ENCODE measurements around the gene ASL. TPM values are rescaled to one million over a fixed set of nuclear protein-coding genes. Genes with fewer than 3 reads are reported as not detected.

The ASL gene
- total RNA-seq, 1 donor from 2014 or later, result 54.0 TPM

GRCh38 chr7:66083677-66084076 is 8.1 kb downstream of the ASL start:
- Histone ChIP-seq H3K4me3 (no peak overlapping the region), H3K27ac (no peak overlapping the region), H3K27me3 (no peaks in the 10 kb centered on the region), H3K36me3 (peaks cover 28% of the 10 kb centered on the region), H3K9me3 (no peaks in the 10 kb centered on the region), H3K4me1 (no peaks in the 10 kb centered on the region)
- no peak for DNase-seq
- no peak for ATAC-seq
- intact Hi-C loops (cut with DNase I), result no loop called here
- TF ChIP-seq CTCF (IDR thresholded peaks at IDR 0.05), result no peak

- Histone ChIP-seq H3K4me1 (no peaks in the 10 kb centered on the region), H3K4me3 (no peak overlapping the region), H3K36me3 (peaks cover 20% of the 10 kb centered on the region), H3K27ac (no peak overlapping the region), H3K9me3 (no peaks in the 10 kb centered on the region), H3K27me3 (no peaks in the 10 kb centered on the region)
- ATAC-seq (no peak), DNase-seq (no peak)
- TF ChIP-seq CTCF (IDR thresholded peaks at IDR 0.05), result no peak
- intact Hi-C loops (cut with DNase I), result no loop called here
Observed at GRCh38 chr7:66088861-66089838, 13.5 kb downstream of the ASL start.

- Histone ChIP-seq H3K27me3 (no peaks in the 10 kb centered on the region), H3K27ac (no peak overlapping the region), H3K9me3 (no peaks in the 10 kb centered on the region), H3K36me3 (peaks cover 4% of the 10 kb centered on the region), H3K4me3 (no peak overlapping the region), H3K4me1 (no peaks in the 10 kb centered on the region)
- intact Hi-C loops (cut with DNase I), result no loop called here
- no peak for DNase-seq
- peak; percentile 43 for ATAC-seq
- TF ChIP-seq CTCF (IDR thresholded peaks at IDR 0.05), result no peak
Observed at GRCh38 chr7:66092654-66093053, 17.0 kb downstream of the ASL start.

GRCh38 chr7:66095010-66095409 is 19.4 kb downstream of the ASL start:
- no peaks in the 10 kb centered on the region for H3K36me3 ChIP-seq
- intact Hi-C loops (cut with DNase I), result no loop called here
- DNase-seq, result no peak
- no peak for ATAC-seq
- no peak overlapping the region for H3K27ac ChIP-seq
- H3K4me1 ChIP-seq, result peaks cover 5% of the 10 kb centered on the region
- no peak overlapping the region for H3K4me3 ChIP-seq
- no peaks in the 10 kb centered on the region for H3K9me3 ChIP-seq
- no peak for TF ChIP-seq CTCF (IDR thresholded peaks at IDR 0.05)
- no peaks in the 10 kb centered on the region for H3K27me3 ChIP-seq

- TF ChIP-seq CTCF (IDR thresholded peaks at IDR 0.05), result no peak
- Histone ChIP-seq H3K9me3 (no peaks in the 10 kb centered on the region), H3K4me3 (no peak overlapping the region), H3K36me3 (no peaks in the 10 kb centered on the region), H3K4me1 (peaks cover 9% of the 10 kb centered on the region), H3K27ac (peak overlapping the region; percentile 82), H3K27me3 (no peaks in the 10 kb centered on the region)
- intact Hi-C loops (cut with DNase I), result no loop called here
- ATAC-seq, result no peak
- DNase-seq, result no peak
Observed at GRCh38 chr7:66099232-66099550, 23.6 kb downstream of the ASL start.

Measured in upper lobe of right lung (tissue), 1 donor.